Smooth muscle cell (in vitro differentiated cells): ENCODE data around the gene ZNF558. TPM values are rescaled to one million over a fixed set of nuclear protein-coding genes. Genes with fewer than 3 reads are reported as not detected.

Experiments used
- DNase-seq: peaks from one replicate; lab custom pipeline; 2025; ENCODE audit not compliant: unreplicated experiment; lab: John Stamatoyannopoulos, UW
- H2AFZ ChIP-seq: fragments of 200-600 bp; sonication (generic); 2 replicates; pipeline ENCODE4 v1.6.0; 2016; ENCODE audit warnings: antibody characterized with exemption, low read depth, mild to moderate bottlenecking
- H3F3A ChIP-seq: fragments of 200-600 bp; sonication (generic); 2 replicates; pipeline ENCODE4 v1.6.0; 2017; ENCODE audit warnings: antibody characterized with exemption, low read depth
- H3K27ac ChIP-seq: fragments of 200-600 bp; sonication (generic); 2 replicates; pipeline ENCODE4 v1.5.1; 2016; ENCODE audit warnings: low read depth, mild to moderate bottlenecking
- H3K27me3 ChIP-seq: fragments of 200-600 bp; sonication (generic); 2 replicates; pipeline ENCODE4 v1.6.1; 2016; ENCODE audit warnings: low read depth, mild to moderate bottlenecking
- H3K36me3 ChIP-seq: fragments of 200-600 bp; sonication (generic); 2 replicates; pipeline ENCODE4 v1.5.1; 2016; ENCODE audit warnings: low read depth
- H3K4me1 ChIP-seq: fragments of 200-600 bp; sonication (generic); 2 replicates; pipeline ENCODE4 v1.5.1; 2016; ENCODE audit warnings: low read depth
- H3K4me2 ChIP-seq: fragments of 200-600 bp; sonication (generic); 2 replicates; pipeline ENCODE4 v1.6.0; 2016; ENCODE audit warnings: mild to moderate bottlenecking
- H3K4me3 ChIP-seq: fragments of 200-600 bp; sonication (generic); 2 replicates; pipeline ENCODE4 v1.5.1; 2016; ENCODE audit warnings: mild to moderate bottlenecking
- H3K79me2 ChIP-seq: fragments of 200-600 bp; sonication (generic); 2 replicates; pipeline ENCODE4 v1.6.0; 2016; ENCODE audit warnings: low read depth, mild to moderate bottlenecking
- H3K9ac ChIP-seq: fragments of 200-600 bp; sonication (generic); 2 replicates; pipeline ENCODE4 v1.6.0; 2016; ENCODE audit warnings: low read depth
- H3K9me3 ChIP-seq: fragments of 200-600 bp; sonication (generic); replicated peaks from 2 replicates; pipeline ENCODE4 v1.5.1; 2016; ENCODE audit warnings: low read depth
- H4K20me1 ChIP-seq: fragments of 200-600 bp; sonication (generic); 2 replicates; pipeline ENCODE4 v1.6.0; 2016; ENCODE audit warnings: low read depth
- CTCF ChIP-seq: fragments of 200-600 bp; sonication (generic); IDR thresholded peaks from 2 replicates; pipeline ENCODE4 v1.5.1; 2017; ENCODE audit warnings: borderline replicate concordance, mild to moderate bottlenecking, antibody characterized with exemption; ENCODE audit not compliant: insufficient read depth, poor library complexity, severe bottlenecking
- WGBS: methylation state at CpG from one replicate; pipeline ENCODE4 v1.1.7; 2016; ENCODE audit warnings: low lambda C conversion rate; 5-methylcytosine and 5-hydroxymethylcytosine counted together
- polyA plus RNA-seq: library from polyadenylated mRNA; unstranded; fragments of >200 nt; fragmentation: Nextera tagmentation; extraction: Ambion mirVana; gene quantifications from 2 replicates; pipeline ENCODE4 v1.2.1, GENCODE V29; 2016
- total RNA-seq: library from RNA; depleted of rRNA; stranded (reverse); fragments of >200 nt; gene quantifications from 2 replicates; pipeline ENCODE4 v1.2.3, GENCODE V29; 2014

Gene ZNF558
- total and polyA plus RNA-seq, 2 experiments from 2014 or later = 14.1 to 19.6 TPM

- Histone ChIP-seq H3F3A (no peaks in the 10 kb centered on the region), H3K27ac (no peak overlapping the region), H3K4me1 (peaks cover 4% of the 10 kb centered on the region), H3K9ac (no peak overlapping the region), H4K20me1 (no peaks in the 10 kb centered on the region), H3K79me2 (no peaks in the 10 kb centered on the region), H3K4me3 (no peak overlapping the region), H3K4me2 (no peak overlapping the region), H2AFZ (no peak overlapping the region), H3K36me3 (no peaks in the 10 kb centered on the region), H3K9me3 (no peaks in the 10 kb centered on the region), H3K27me3 (no peaks in the 10 kb centered on the region)
- WGBS = 52% methylated on average over 2 of the region's 2 CpGs
- DNase-seq = no peak
- no peak for TF ChIP-seq CTCF
Measured at GRCh38 chr19:8835446-8835845, 3.3 kb upstream of the ZNF558 start.

- H3K27ac ChIP-seq = peak overlapping the region; percentile 69
- peak overlapping the region; percentile 79 for H3K9ac ChIP-seq
- no peaks in the 10 kb centered on the region for H4K20me1 ChIP-seq
- H3K4me2 ChIP-seq = peak overlapping the region; percentile 89
- DNase-seq = no peak
- no peaks in the 10 kb centered on the region for H3F3A ChIP-seq
- peak overlapping the region; percentile 86 for H2AFZ ChIP-seq
- no peaks in the 10 kb centered on the region for H3K9me3 ChIP-seq
- H3K4me1 ChIP-seq = peaks cover 4% of the 10 kb centered on the region
- peak overlapping the region; percentile 82 for H3K4me3 ChIP-seq
- TF ChIP-seq CTCF = no peak
- H3K36me3 ChIP-seq = no peaks in the 10 kb centered on the region
- no peaks in the 10 kb centered on the region for H3K27me3 ChIP-seq
- H3K79me2 ChIP-seq = no peaks in the 10 kb centered on the region
- WGBS = 10% methylated on average over 15 of the region's 16 CpGs
Measured at GRCh38 chr19:8831832-8832131, 322 bp downstream of the ZNF558 start.

- H3K79me2 ChIP-seq = no peaks in the 10 kb centered on the region
- WGBS = 80% methylated on average over 6 of the region's 6 CpGs
- H3F3A ChIP-seq = no peaks in the 10 kb centered on the region
- H2AFZ ChIP-seq = peak overlapping the region; percentile 86
- no peak for DNase-seq
- H4K20me1 ChIP-seq = no peaks in the 10 kb centered on the region
- H3K36me3 ChIP-seq = no peaks in the 10 kb centered on the region
- TF ChIP-seq CTCF = no peak
- peak overlapping the region; percentile 89 for H3K4me2 ChIP-seq
- H3K27me3 ChIP-seq = no peaks in the 10 kb centered on the region
- H3K4me1 ChIP-seq = peaks cover 4% of the 10 kb centered on the region
- peak overlapping the region; percentile 69 for H3K27ac ChIP-seq
- peak overlapping the region; percentile 79 for H3K9ac ChIP-seq
- peak overlapping the region; percentile 82 for H3K4me3 ChIP-seq
- no peaks in the 10 kb centered on the region for H3K9me3 ChIP-seq
Measured at GRCh38 chr19:8831373-8831772, 731 bp downstream of the ZNF558 start.

GRCh38 chr19:8827277-8827676, 4.8 kb downstream of the ZNF558 start:
- no peaks in the 10 kb centered on the region for H3F3A ChIP-seq
- H3K36me3 ChIP-seq = no peaks in the 10 kb centered on the region
- DNase-seq = no peak

More at GRCh38 chr19:8827277-8827676, 4.8 kb downstream of the ZNF558 start:
- Histone ChIP-seq H3K9ac (no peak overlapping the region), H4K20me1 (no peaks in the 10 kb centered on the region), H3K27me3 (no peaks in the 10 kb centered on the region), H3K4me2 (no peak overlapping the region), H2AFZ (no peak overlapping the region), H3K79me2 (no peaks in the 10 kb centered on the region), H3K9me3 (no peaks in the 10 kb centered on the region), H3K4me3 (no peak overlapping the region), H3K4me1 (peaks cover 4% of the 10 kb centered on the region), H3K27ac (no peak overlapping the region)
- no peak for TF ChIP-seq CTCF
